Liver (tissue), 9 donors: ENCODE results near the gene DNAJB6. TPM values are rescaled to one million over a fixed set of nuclear protein-coding genes. Genes with fewer than 3 reads are reported as not detected.

Experiments
- DNase-seq: peaks from one replicate; pipeline ENCODE4 v3.0.0-alpha.2; 2017; ENCODE audit warnings: low spot score
- H3K27ac ChIP-seq, 2 donors: one replicate each; pipeline ENCODE4 v1.7.0; 2013; ENCODE audit warnings: inconsistent platforms in 2 of 2, low read length in 2 of 2, control low read depth in 1 of 2, low read depth in 1 of 2, mild to moderate bottlenecking in 1 of 2
- H3K27me3 ChIP-seq, 4 donors: one replicate each; pipeline versions ENCODE4 v1.6.1 to v1.7.0; 2013; ENCODE audit warnings: low read length in 3 of 4, inconsistent platforms in 1 of 4, mild to moderate bottlenecking in 1 of 4, moderate library complexity in 1 of 4; ENCODE audit not compliant: control insufficient read depth in 4 of 4, insufficient read depth in 4 of 4
- H3K36me3 ChIP-seq, 4 donors: one replicate each; pipeline versions ENCODE4 v1.6.1 to v1.7.0; 2013; ENCODE audit warnings: low read length in 3 of 4, mild to moderate bottlenecking in 3 of 4, low read depth in 1 of 4, moderate library complexity in 1 of 4; ENCODE audit not compliant: control insufficient read depth in 4 of 4, insufficient read depth in 3 of 4
- H3K4me1 ChIP-seq, 4 donors: one replicate each; pipeline versions ENCODE4 v1.6.1 to v1.7.0; 2013; ENCODE audit warnings: low read length in 3 of 4, mild to moderate bottlenecking in 3 of 4, moderate library complexity in 1 of 4; ENCODE audit not compliant: control insufficient read depth in 4 of 4, insufficient read depth in 4 of 4
- H3K4me3 ChIP-seq, 3 donors: one replicate each; pipeline versions ENCODE4 v1.6.1 to v1.7.0; 2013; ENCODE audit warnings: low read length in 3 of 3, control low read depth in 1 of 3, low read depth in 1 of 3, mild to moderate bottlenecking in 1 of 3
- H3K9ac ChIP-seq, 2 donors: one replicate each; pipeline ENCODE4 v1.7.0; 2013; ENCODE audit warnings: low read length in 2 of 2, mild to moderate bottlenecking in 2 of 2, moderate library complexity in 2 of 2, control low read depth in 1 of 2, low read depth in 1 of 2
- H3K9me3 ChIP-seq, 4 donors: one replicate each; pipeline versions ENCODE4 v1.6.1 to v1.7.0; 2013; ENCODE audit warnings: low read length in 3 of 4; ENCODE audit not compliant: control insufficient read depth in 4 of 4
- ATF3 ChIP-seq: IDR thresholded peaks from 2 replicates; pipeline ENCODE4 v1.6.1; 2016; ENCODE audit warnings: antibody characterized with exemption
- CTCF ChIP-seq: fragments of 150-350 bp; IDR thresholded peaks from 2 replicates; pipeline ENCODE4 v1.5.1; 2017; ENCODE audit warnings: improper control_type of control experiment, low read depth, low read length; ENCODE audit not compliant: missing input control
- EGR1 ChIP-seq, 2 donors: IDR thresholded peaks; 2 replicates each; pipeline ENCODE4 v1.6.1; 2016 to 2018; ENCODE audit warnings: antibody characterized with exemption in 2 of 2, low read depth in 2 of 2
- FOXA2 ChIP-seq: IDR thresholded peaks from 2 replicates; pipeline ENCODE4 v1.6.1; 2016; ENCODE audit warnings: antibody characterized with exemption
- GABPA ChIP-seq, 2 donors: IDR thresholded peaks in 1 of 2; conservative IDR thresholded peaks in 1 of 2; 2 replicates each; pipeline ENCODE4 v1.6.1; 2016; ENCODE audit warnings: antibody characterized with exemption in 2 of 2, mild to moderate bottlenecking in 1 of 2, moderate library complexity in 1 of 2
- HNF4A ChIP-seq, 2 donors: conservative IDR thresholded peaks; 2 replicates each; pipeline ENCODE4 v1.6.1; 2016; ENCODE audit warnings: antibody characterized with exemption in 2 of 2, mild to moderate bottlenecking in 2 of 2
- HNF4G ChIP-seq: IDR thresholded peaks from 2 replicates; pipeline ENCODE4 v1.6.1; 2016; ENCODE audit warnings: antibody characterized with exemption
- JUND ChIP-seq, 2 donors: IDR thresholded peaks; 2 replicates each; pipeline ENCODE4 v1.6.1; 2016; ENCODE audit warnings: antibody characterized with exemption in 2 of 2
- NR2F2 ChIP-seq: IDR thresholded peaks from 2 replicates; pipeline ENCODE4 v1.6.1; 2016; ENCODE audit warnings: antibody characterized with exemption
- RAD21 ChIP-seq, 2 donors: IDR thresholded peaks; 2 replicates each; pipeline ENCODE4 v1.6.1; 2016; ENCODE audit warnings: antibody characterized with exemption in 2 of 2, mild to moderate bottlenecking in 2 of 2
- REST ChIP-seq: IDR thresholded peaks from 2 replicates; pipeline ENCODE4 v1.6.1; 2016; ENCODE audit warnings: antibody characterized with exemption, mild to moderate bottlenecking
- RXRA ChIP-seq, 2 donors: IDR thresholded peaks; 2 replicates each; pipeline ENCODE4 v1.6.1; 2017 to 2018; ENCODE audit warnings: antibody characterized with exemption in 2 of 2, mild to moderate bottlenecking in 1 of 2
- SP1 ChIP-seq: IDR thresholded peaks from 2 replicates; pipeline ENCODE4 v1.6.1; 2018; ENCODE audit warnings: antibody characterized with exemption, mild to moderate bottlenecking
- TAF1 ChIP-seq: conservative IDR thresholded peaks from 2 replicates; pipeline ENCODE4 v1.6.1; 2016; ENCODE audit warnings: antibody characterized with exemption, mild to moderate bottlenecking
- YY1 ChIP-seq: IDR thresholded peaks from 2 replicates; pipeline ENCODE4 v1.6.1; 2016; ENCODE audit warnings: antibody characterized with exemption, mild to moderate bottlenecking
- ZBTB33 ChIP-seq: IDR thresholded peaks from 2 replicates; pipeline ENCODE4 v1.6.1; 2016; ENCODE audit warnings: antibody characterized with exemption
- WGBS: extraction: QIAGEN DNeasy Blood & Tissue Kit; methylation state at CpG from one replicate; pipeline ENCODE4 v1.1.7; 2013; 5-methylcytosine and 5-hydroxymethylcytosine counted together
- polyA plus RNA-seq, 2 donors: library from polyadenylated mRNA; stranded (reverse) in 1 of 2; unstranded in 1 of 2; fragments of 200-250 nt in 1 of 2; fragments of >200 nt in 1 of 2; fragmentation: Nextera tagmentation in 1 of 2; extraction: Ambion mirVana in 1 of 2; gene quantifications; one replicate each; pipeline versions ENCODE4 v1.2.1 to v1.2.3, GENCODE V29; 2013 to 2015
- total RNA-seq, 2 donors: library from RNA; depleted of rRNA; stranded (reverse); fragments of >200 nt; gene quantifications; one replicate each; pipeline ENCODE4 v1.2.3, GENCODE V29; 2014
- donor health status: healthy.
- donor health status: healthy.
- donor health status: healthy.
- donor health status: healthy.
- donor health status: healthy.

The DNAJB6 gene
- total and polyA plus RNA-seq, 4 donors: 26.5 to 46.6 (median 42.4) TPM

- TF ChIP-seq CTCF (no peak), SP1 (no peak), EGR1 (IDR thresholded peaks at IDR 0.05; ENCODE audit: low read depth in 2 of 2) (no peak), ATF3 (no peak), RXRA (IDR thresholded peaks at IDR 0.05) (no peak), HNF4G (no peak), RAD21 (IDR thresholded peaks at IDR 0.05) (no peak), JUND (IDR thresholded peaks at IDR 0.05) (no peak)
Observed at GRCh38 chr7:157310676-157311185, 26.1 kb upstream of the DNAJB6 start (continued).

GRCh38 chr7:157312941-157313340 lies 23.9 kb upstream of the DNAJB6 start:
- H3K9ac ChIP-seq: no peak overlapping the region
- H3K27ac ChIP-seq: no peak overlapping the region
- no peaks in the 10 kb centered on the region for H3K36me3 ChIP-seq
- no peak overlapping the region for H3K4me3 ChIP-seq
- H3K9me3 ChIP-seq: no peaks in the 10 kb centered on the region
- H3K4me1 ChIP-seq: no peaks in the 10 kb centered on the region
- 83% methylated on average over 7 of the region's 7 CpGs for WGBS
- TF ChIP-seq REST (no peak), SP1 (no peak), ATF3 (no peak), FOXA2 (no peak), GABPA (IDR thresholded peaks at IDR 0.05 in 1 of 2, conservative IDR thresholded peaks at IDR 0.05 in 1 of 2) (no peak), JUND (IDR thresholded peaks at IDR 0.05) (no peak), HNF4A (conservative IDR thresholded peaks at IDR 0.05) (no peak), TAF1 (no peak), NR2F2 (no peak), RXRA (IDR thresholded peaks at IDR 0.05) (no peak), ZBTB33 (no peak), YY1 (no peak)
- H3K27me3 ChIP-seq: no peaks in the 10 kb centered on the region
- DNase-seq: no peak
